NCI-H2196 treated with DMSO at 0.1 percent for 48 hours (cell line): ENCODE results near the gene ASPHD2.
A peak's percentile ranks its signal among the peaks of the same experiment; 100 is the strongest.
"Not testable (repeated sequence)": the region's sequence is repeated elsewhere in the genome, so short reads cannot be mapped to it uniquely, and the experiment has no call there.

Source experiments
- DNase-seq: peaks from one replicate; lab custom pipeline; 2025; ENCODE audit not compliant: unreplicated experiment; lab: John Stamatoyannopoulos, UW

ASPHD2 gene, protein sequence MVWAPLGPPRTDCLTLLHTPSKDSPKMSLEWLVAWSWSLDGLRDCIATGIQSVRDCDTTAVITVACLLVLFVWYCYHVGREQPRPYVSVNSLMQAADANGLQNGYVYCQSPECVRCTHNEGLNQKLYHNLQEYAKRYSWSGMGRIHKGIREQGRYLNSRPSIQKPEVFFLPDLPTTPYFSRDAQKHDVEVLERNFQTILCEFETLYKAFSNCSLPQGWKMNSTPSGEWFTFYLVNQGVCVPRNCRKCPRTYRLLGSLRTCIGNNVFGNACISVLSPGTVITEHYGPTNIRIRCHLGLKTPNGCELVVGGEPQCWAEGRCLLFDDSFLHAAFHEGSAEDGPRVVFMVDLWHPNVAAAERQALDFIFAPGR

GRCh38 chr22:26428515-26429457 lies at the start of gene ASPHD2:
Gene ASPHD2 (plus strand): TSS chr22:26429260. CDS start chr22:26433616, 4,356 bp downstream.
- DNase-seq, result peak; percentile 44

- DNase-seq, result no peak
Observed at GRCh38 chr22:26380072-26380830, 48.8 kb upstream of the ASPHD2 start.

- no peak for DNase-seq
Observed at GRCh38 chr22:26382782-26383181, 46.3 kb upstream of the ASPHD2 start.

GRCh38 chr22:26383968-26384556 lies 45.0 kb upstream of the ASPHD2 start:
- DNase-seq, result no peak

DNA sequence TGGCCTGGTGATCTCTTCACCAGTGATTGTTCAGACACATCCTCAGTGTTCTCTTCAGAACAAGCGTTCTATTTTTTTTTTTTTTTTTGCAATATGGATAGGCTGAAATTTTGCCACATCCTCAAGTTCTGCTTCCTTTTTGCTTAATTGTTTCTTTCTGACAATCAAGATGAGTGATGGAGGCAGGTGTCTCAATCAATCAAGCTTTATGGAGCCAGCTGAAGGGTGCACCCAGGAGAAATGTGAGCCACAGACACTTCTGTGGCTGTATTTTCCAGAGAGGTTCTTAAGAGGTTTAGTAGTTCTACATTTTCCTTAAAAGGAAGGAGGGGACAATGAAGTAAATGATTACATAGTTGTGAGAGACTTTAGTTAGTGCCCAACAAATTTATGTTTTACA lies 43.9 kb upstream of the ASPHD2 start:
- no peak for DNase-seq

DNA sequence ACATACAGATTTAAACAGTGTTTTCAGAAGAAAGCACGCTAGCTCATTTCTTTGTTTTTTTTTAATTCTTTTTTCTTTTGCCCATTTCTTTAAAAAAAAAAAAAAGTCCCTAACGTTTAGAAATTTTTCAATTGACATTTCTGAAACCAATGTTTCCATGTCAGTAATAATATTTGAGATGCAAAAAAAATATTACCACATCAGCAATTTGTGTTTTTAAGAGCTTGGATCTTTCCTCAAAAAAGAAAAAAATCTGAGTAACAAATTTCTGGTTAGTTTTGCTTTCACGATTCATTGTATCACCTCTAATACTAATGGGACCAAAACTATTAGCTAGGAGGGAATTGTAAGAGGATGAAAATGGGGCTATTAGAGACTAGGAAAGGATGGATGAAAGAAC lies 39.9 kb upstream of the ASPHD2 start:
- DNase-seq, result no peak

DNA sequence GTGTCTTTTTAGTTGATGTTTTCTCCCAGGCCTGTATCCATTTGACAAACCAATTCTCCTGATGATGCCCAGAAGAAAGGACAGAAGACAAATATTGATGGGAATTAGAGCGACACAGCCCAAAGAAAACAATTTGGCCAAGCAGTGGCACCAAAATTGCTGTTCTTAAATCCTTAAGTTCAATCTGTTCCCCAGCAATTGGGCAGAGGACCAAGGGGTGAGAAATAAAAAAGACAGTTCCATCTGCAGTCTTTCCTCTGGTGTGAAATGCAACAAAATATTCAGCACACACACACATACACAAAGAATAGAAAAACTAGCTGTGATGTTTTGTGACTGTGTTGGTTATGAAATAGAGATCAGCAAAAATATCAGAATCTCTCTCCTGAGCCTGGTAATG lies 38.0 kb upstream of the ASPHD2 start:
- no peak for DNase-seq

- no peak for DNase-seq
Observed at GRCh38 chr22:26391623-26392022, 37.4 kb upstream of the ASPHD2 start.

DNA sequence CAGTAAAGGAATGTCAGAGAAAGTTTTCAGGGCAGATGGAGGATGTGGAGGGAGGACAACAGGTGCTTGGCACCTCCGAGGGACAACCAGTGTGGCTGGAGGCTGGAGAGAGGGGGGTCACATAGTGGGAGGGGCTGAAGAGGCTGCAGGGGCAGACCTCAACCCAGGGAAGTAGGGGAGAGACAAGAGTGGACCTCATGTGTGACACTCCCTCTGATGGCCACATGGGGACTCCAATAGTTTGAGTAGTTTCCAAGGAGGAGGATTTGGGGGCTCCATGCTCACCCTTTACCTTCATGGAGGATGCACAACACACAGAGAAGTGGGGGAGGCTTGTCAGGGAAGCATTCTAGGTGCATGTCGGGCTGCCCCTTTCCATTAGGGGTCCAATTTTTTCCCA lies 35.1 kb upstream of the ASPHD2 start:
- no peak for DNase-seq

DNA sequence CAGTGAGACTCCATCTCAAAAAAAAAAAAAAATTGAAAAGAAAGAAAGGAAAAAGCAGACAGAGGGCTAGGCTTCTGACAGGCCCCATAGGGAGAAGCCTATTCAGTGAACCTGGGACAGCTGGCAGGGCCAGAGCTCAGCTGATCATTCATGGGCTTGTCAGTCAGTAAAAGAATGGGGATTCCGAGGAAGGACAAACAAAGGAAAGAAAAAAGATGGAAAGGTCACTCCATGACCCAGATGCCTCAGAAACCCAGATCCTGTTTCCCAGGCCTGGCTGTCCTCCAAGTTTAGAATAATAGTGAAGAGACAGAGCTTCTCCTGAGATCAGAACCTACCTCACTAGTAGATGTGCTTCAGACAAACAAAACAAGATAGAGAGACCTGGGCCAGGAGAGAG lies 34.3 kb upstream of the ASPHD2 start:
- peak; percentile 3 for DNase-seq

DNA sequence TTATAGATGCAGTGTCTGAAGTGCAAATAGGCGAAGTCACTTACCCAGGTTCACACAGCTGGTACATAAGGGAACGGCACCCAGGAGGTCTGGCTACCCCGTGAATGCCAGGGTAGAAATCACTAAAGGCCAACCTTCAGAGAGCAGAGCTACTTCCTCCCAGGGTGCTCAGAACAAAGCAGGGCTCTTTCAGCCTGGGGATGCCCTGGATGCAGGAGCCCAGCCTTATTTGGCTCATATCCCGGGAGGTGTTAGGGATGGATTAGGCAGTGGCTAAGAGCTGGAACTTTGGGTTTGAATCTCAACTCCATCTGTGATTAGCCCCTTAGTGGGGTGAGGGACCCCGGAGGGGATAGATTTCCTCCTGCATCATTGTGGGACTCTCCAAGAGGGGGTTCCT lies 33.1 kb upstream of the ASPHD2 start:
- no peak for DNase-seq

GRCh38 chr22:26398741-26399153 lies 30.3 kb upstream of the ASPHD2 start:
- peak; percentile 36 for DNase-seq

DNA sequence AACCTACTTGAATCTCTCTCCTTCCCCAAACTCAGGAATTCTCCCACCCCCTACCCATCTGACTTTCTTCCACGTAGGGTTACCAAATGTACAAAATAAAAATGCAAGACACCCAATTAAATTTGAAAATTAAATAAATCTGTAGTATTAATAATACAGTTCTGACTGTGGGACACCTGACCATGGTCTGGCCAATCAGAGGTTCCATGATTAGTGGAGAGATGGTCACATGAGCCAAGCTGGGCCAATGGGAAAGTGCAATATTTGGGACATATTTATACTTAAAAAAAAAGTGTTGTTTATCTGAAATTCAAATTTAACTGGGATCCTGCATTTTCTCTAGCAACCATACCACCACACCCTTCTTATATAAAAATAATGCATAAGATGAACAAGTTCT lies 29.8 kb upstream of the ASPHD2 start:
- no peak for DNase-seq

DNA sequence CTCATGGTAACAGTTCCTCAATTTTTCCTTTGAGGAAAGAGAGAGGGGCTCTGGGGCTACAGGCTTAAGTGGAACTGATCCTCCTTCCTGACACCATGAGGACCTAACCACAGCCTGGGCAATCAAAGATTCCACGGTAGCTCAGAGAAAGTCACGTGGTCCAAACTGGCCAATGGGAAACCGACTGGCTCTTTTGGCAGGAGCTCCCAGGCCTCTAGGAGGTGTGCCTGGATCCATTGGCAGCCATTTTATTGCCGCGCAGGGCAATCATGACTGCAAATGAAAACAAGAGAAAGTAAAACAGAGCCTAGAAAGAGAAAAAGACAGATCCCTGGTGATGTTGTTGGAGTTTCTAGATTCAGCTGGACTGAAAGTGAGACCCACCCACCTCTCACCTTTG lies 27.3 kb upstream of the ASPHD2 start:
- DNase-seq, result no peak

DNA sequence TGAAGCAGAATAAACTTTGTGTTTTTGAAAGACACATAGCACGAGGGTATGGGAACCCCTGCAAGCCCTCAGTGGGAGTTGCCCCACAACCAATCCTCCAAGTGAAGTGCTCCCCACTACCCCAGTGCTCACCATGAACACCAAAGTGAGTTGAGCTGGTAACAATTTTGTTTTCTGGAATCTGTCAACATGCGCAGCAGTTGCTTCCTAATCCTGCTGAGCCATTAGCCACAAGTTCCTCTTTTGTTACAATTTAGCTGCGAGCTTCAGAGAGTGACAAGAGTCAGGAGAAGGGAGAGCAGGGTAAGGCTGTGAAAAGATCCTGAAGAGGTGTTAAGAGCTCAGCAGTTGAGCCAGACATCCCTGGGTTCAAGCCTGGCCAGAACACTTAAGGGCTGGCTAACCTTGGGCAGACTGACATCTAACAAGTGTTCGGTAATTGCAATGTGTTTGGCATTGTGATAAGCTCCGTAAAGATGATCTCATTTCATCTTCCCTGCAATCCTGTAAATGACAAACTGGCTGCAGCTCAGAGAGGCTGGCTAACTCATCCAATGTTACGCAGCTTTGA lies 24.1 kb upstream of the ASPHD2 start:
- DNase-seq, result no peak

GRCh38 chr22:26406118-26406517 lies 22.9 kb upstream of the ASPHD2 start:
- peak; percentile 74 for DNase-seq

DNA sequence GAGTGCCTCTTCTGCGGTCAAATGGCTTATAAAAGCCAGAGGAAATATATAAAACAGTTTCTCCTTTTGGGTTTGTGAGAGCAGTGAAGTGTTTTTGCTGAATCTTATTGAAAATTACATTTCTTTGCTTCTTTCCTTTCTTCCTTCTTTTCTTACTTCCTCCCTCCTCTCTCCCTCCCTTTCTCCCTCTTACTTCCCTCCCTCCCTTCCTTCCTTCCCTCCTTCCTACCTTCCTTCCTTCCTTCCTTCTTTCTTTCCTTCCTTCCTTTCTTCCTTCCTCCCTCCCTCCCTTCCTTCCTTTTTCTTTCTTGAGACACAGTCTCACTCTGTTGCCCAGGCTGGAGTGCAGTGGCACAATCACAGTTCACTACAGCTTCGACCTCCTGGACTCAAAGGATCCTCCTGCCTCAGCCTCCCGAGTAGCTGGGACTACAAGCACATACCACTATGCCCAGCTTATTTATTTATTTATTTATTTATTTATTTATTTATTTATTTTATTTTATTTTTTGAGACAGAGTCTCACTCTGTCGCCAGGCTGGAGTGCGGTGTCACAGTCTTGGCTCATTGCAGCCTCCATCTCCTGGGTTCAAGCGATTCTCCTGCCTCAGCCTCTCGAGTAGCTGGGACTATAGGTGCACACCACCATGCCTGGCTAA lies 20.4 kb upstream of the ASPHD2 start:
- DNase-seq, result not testable (repeated sequence)

DNA sequence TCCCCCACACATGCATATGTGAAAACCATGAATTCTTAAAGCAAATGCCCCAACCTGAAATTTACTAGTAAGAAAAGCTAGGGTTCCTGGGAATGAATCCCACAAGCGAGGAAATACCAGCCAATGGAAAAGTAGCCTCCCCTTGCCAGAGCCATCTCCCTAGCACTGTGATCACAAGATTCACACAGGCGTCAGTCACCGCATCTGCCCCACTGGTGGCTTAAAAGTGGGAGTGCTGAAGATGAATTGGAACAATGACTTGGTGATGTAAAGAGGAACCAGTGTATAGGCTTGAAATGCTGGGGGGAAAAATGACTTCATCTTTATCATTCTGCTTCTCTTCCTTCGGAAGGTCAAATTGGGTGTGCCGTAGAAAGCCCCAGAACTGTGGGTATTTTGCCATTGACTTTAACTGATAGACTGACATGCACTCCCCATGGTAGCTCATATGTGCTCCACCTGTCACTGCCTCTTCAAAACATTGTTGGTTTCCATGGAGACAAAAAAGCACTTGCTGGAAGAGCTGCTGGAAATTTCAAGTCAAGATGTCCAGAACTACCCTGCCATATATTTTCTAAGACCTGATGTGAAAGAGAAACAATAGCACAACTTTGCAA lies 19.2 kb upstream of the ASPHD2 start:
- DNase-seq, result no peak

DNA sequence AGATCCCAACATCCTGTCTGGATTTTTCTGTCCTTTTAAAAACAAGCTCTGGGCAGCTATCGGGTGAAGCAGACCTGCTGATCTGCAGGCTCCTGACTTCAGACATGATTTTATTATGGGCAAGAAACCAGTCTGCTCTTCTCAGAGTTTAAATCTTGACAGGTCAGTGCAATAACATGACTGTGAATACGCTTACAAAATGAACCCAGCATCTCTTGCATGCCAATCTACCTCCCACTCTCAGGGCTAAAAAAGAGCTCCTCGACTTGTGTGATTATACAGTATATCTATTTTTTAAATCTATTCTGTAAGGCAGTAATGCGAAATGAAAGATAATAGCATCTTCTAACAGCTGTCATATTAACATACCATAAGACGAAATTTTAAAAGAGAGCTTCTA lies 18.7 kb upstream of the ASPHD2 start:
- DNase-seq, result no peak

DNA sequence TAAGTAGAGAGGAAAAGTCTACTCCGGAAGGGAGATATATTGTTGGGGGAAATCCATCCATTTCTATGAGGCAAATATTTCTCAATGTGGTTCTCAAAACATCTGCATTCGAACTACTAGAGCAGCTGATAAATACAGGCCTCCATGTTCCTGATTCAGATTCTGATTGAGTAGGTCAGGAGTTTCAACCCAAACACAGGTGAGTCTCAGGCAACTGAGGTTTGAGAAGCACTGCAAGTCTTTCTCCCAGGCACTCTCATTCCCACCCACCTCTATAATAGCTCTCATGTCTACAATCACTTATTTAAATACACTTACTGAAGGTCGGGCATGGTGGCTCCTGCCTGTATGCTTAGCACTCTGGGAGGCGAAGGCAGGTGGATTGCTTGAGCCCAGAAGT lies 14.7 kb upstream of the ASPHD2 start:
- DNase-seq, result no peak
